Measurements from ENCODE around the gene SHISAL1. TPM values are rescaled to one million over a fixed set of nuclear protein-coding genes. Genes with fewer than 3 reads are reported as not detected.

Gene SHISAL1
- total RNA-seq, 1 donor from 2014 or later = 7.6 TPM

- no peak overlapping the region for H3K4me3 ChIP-seq
- no peaks in the 10 kb centered on the region for H3K9me3 ChIP-seq
- no peak for DNase-seq (ENCODE audit: extremely low spot score in 2 of 2)
- H3K27me3 ChIP-seq = no peaks in the 10 kb centered on the region
- H3K36me3 ChIP-seq = no peaks in the 10 kb centered on the region
- TF ChIP-seq POLR2A (IDR thresholded peaks at IDR 0.05) (no peak), CTCF (IDR thresholded peaks at IDR 0.05) (no peak), POLR2AphosphoS5 (IDR thresholded peaks at IDR 0.05; ENCODE audit: insufficient read depth in 1 of 2, low read depth in 1 of 2) (no peak)
- peaks cover 17% of the 10 kb centered on the region for H3K4me1 ChIP-seq
- intact Hi-C loops (cut with DNase I) = no loop called here
- H3K27ac ChIP-seq = no peak overlapping the region
Measured at GRCh38 chr22:44209343-44209742, 103.4 kb downstream of the SHISAL1 start.

- Histone ChIP-seq H3K4me3 (no peak overlapping the region), H3K4me1 (peaks cover 15% of the 10 kb centered on the region), H3K9me3 (no peaks in the 10 kb centered on the region), H3K27me3 (no peaks in the 10 kb centered on the region), H3K27ac (no peak overlapping the region), H3K36me3 (no peaks in the 10 kb centered on the region)
- TF ChIP-seq CTCF (IDR thresholded peaks at IDR 0.05) (no peak), POLR2AphosphoS5 (IDR thresholded peaks at IDR 0.05; ENCODE audit: insufficient read depth in 1 of 2, low read depth in 1 of 2) (no peak), POLR2A (IDR thresholded peaks at IDR 0.05) (no peak)
- intact Hi-C loops (cut with DNase I) = no loop called here
- no peak for DNase-seq (ENCODE audit: extremely low spot score in 2 of 2)
Measured at GRCh38 chr22:44207981-44208317, 104.8 kb downstream of the SHISAL1 start.

- Histone ChIP-seq H3K27me3 (no peaks in the 10 kb centered on the region), H3K36me3 (no peaks in the 10 kb centered on the region), H3K4me3 (no peak overlapping the region), H3K9me3 (no peaks in the 10 kb centered on the region), H3K27ac (no peak overlapping the region), H3K4me1 (peaks cover 10% of the 10 kb centered on the region)
- intact Hi-C loops (cut with DNase I) = no loop called here
- TF ChIP-seq POLR2A (IDR thresholded peaks at IDR 0.05) (no peak), POLR2AphosphoS5 (IDR thresholded peaks at IDR 0.05; ENCODE audit: insufficient read depth in 1 of 2, low read depth in 1 of 2) (no peak), CTCF (IDR thresholded peaks at IDR 0.05) (no peak)
- no peak for DNase-seq (ENCODE audit: extremely low spot score in 2 of 2)
Measured at GRCh38 chr22:44207173-44207980, 105.4 kb downstream of the SHISAL1 start.

- TF ChIP-seq POLR2A (IDR thresholded peaks at IDR 0.05) = no peak
- TF ChIP-seq POLR2AphosphoS5 (IDR thresholded peaks at IDR 0.05; ENCODE audit: insufficient read depth in 1 of 2, low read depth in 1 of 2) = no peak
- no peak for TF ChIP-seq CTCF (IDR thresholded peaks at IDR 0.05)
- no peak for DNase-seq (ENCODE audit: extremely low spot score in 2 of 2)
- H3K27me3 ChIP-seq = no peaks in the 10 kb centered on the region
- no peaks in the 10 kb centered on the region for H3K36me3 ChIP-seq
- no peak overlapping the region for H3K4me3 ChIP-seq
- H3K4me1 ChIP-seq = peaks cover 9% of the 10 kb centered on the region
- H3K9me3 ChIP-seq = no peaks in the 10 kb centered on the region
- intact Hi-C loops (cut with DNase I) = no loop called here
- no peak overlapping the region for H3K27ac ChIP-seq
Measured at GRCh38 chr22:44206696-44207095, 106.1 kb downstream of the SHISAL1 start.

GRCh38 chr22:44206330-44206645 is 106.5 kb downstream of the SHISAL1 start:
- Histone ChIP-seq H3K27ac (no peak overlapping the region), H3K4me3 (no peak overlapping the region), H3K27me3 (no peaks in the 10 kb centered on the region), H3K4me1 (peaks cover 6% of the 10 kb centered on the region), H3K36me3 (no peaks in the 10 kb centered on the region), H3K9me3 (no peaks in the 10 kb centered on the region)
- TF ChIP-seq POLR2AphosphoS5 (IDR thresholded peaks at IDR 0.05; ENCODE audit: insufficient read depth in 1 of 2, low read depth in 1 of 2) = no peak
- DNase-seq (ENCODE audit: extremely low spot score in 2 of 2) = no peak
- intact Hi-C loops (cut with DNase I) = no loop called here
